Neural cell (in vitro differentiated cells): ENCODE results near the gene RRN3.

Experiments used
- EZH2 ChIP-seq: fragments of 200-600, 300-800 bp; shearing (Covaris generic), sonication (generic); IDR thresholded peaks from 2 replicates; pipeline ENCODE4 v1.6.1; 2014; ENCODE audit warnings: antibody characterized with exemption, low read length, borderline replicate concordance, mild to moderate bottlenecking; ENCODE audit not compliant: insufficient read depth, poor library complexity, severe bottlenecking
- TAF1 ChIP-seq: IDR thresholded peaks from 2 replicates; pipeline ENCODE4 v1.6.1; 2012; ENCODE audit warnings: low read depth
- TF ChIP-seq, protein P1 (sequence below): fragments of 450-650 bp; IDR thresholded peaks from 2 replicates; pipeline ENCODE4 v1.5.1; 2014; ENCODE audit warnings: antibody characterized with exemption, mild to moderate bottlenecking, moderate library complexity; ENCODE audit not compliant: poor library complexity, severe bottlenecking
- TF ChIP-seq, protein P2 (sequence below): IDR thresholded peaks from 2 replicates; pipeline ENCODE4 v1.6.1; 2012; ENCODE audit warnings: borderline replicate concordance

DNA sequence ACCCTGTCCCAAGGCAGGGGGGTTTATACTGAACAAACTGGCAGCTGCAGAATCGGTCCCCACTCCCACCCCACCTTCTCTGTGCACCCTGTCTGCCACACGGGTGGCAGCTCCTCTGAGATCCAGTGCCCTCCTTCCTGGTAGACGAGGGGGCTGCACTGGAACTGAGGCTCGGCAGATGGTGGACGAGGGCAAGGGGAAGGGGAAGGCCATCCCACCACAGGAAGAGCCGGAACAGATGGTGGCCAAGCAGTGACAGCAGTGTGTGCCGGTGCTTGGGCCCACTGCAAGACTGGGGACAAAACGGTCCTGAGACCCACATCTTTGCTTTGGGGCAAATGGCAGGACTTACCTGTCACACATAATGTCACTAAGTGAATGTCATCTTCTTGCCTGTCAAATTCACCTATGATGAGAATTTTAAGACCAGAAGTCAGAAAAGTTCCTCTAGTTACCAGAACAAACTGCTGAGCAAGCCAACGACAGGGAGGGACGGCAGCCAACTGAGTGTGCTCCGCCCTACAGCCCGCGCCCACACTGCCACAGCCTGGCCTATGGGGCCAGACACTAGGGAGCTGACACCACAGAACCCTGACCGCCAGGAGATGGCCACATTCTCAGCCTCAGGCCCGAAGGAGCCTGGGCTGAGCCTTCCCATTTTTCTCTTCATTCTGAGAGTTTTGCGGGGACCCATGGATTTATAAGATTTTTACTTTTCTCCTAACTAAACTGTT, 52.6 kb downstream of the RRN3 start:
- TF ChIP-seq, protein P1, sequence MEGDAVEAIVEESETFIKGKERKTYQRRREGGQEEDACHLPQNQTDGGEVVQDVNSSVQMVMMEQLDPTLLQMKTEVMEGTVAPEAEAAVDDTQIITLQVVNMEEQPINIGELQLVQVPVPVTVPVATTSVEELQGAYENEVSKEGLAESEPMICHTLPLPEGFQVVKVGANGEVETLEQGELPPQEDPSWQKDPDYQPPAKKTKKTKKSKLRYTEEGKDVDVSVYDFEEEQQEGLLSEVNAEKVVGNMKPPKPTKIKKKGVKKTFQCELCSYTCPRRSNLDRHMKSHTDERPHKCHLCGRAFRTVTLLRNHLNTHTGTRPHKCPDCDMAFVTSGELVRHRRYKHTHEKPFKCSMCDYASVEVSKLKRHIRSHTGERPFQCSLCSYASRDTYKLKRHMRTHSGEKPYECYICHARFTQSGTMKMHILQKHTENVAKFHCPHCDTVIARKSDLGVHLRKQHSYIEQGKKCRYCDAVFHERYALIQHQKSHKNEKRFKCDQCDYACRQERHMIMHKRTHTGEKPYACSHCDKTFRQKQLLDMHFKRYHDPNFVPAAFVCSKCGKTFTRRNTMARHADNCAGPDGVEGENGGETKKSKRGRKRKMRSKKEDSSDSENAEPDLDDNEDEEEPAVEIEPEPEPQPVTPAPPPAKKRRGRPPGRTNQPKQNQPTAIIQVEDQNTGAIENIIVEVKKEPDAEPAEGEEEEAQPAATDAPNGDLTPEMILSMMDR, result no peak
- TF ChIP-seq, protein P2, sequence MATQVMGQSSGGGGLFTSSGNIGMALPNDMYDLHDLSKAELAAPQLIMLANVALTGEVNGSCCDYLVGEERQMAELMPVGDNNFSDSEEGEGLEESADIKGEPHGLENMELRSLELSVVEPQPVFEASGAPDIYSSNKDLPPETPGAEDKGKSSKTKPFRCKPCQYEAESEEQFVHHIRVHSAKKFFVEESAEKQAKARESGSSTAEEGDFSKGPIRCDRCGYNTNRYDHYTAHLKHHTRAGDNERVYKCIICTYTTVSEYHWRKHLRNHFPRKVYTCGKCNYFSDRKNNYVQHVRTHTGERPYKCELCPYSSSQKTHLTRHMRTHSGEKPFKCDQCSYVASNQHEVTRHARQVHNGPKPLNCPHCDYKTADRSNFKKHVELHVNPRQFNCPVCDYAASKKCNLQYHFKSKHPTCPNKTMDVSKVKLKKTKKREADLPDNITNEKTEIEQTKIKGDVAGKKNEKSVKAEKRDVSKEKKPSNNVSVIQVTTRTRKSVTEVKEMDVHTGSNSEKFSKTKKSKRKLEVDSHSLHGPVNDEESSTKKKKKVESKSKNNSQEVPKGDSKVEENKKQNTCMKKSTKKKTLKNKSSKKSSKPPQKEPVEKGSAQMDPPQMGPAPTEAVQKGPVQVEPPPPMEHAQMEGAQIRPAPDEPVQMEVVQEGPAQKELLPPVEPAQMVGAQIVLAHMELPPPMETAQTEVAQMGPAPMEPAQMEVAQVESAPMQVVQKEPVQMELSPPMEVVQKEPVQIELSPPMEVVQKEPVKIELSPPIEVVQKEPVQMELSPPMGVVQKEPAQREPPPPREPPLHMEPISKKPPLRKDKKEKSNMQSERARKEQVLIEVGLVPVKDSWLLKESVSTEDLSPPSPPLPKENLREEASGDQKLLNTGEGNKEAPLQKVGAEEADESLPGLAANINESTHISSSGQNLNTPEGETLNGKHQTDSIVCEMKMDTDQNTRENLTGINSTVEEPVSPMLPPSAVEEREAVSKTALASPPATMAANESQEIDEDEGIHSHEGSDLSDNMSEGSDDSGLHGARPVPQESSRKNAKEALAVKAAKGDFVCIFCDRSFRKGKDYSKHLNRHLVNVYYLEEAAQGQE, result no peak
- TF ChIP-seq TAF1 (no peak), EZH2 (no peak)
